ENCODE results near the gene PRKAG3.

Gene PRKAG3

DNA sequence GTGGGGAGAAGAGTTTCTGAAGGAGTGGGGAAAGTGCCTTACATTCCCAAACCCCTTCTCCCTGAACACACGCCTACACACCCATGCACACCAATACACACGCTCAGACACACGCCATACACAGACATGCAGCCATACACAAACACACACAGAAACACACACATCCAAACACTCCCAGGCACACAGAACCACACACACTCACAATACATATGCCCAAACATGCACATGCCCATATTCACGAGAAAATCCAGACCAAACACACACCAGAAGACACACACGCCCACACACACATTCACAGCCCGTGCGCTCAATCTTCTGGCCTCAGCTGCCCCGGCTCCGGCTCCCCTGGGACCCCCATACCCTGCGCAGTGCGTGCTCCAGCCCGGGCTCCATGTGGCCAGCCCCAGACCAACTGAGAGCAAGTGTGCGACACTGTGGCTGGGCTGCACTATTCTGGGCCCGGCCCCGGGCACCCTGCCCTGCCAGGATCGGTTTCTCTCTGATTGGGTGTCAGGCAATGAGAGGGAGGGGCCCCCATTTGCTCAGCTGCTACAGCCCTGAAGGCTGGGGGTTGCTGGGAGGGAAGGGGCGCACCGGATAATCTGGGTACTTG lies at the start of gene PRKAG3:
Gene PRKAG3, minus strand, starts transcription at position 426 of the 613 bp plus-strand sequence.
- Histone ChIP-seq H3K4me3 (ENCODE audit: low read depth, low read length) (no peak within 1 kb of the TSS), H3K9me3 (ENCODE audit: control insufficient read depth, insufficient read depth, low read depth, low read length) (no peaks in the 10 kb centered on the region), H3K36me3 (ENCODE audit: control insufficient read depth, insufficient read depth, low read length) (no peaks in the 10 kb centered on the region), H3K27me3 (ENCODE audit: control insufficient read depth, insufficient read depth, low read length) (peaks cover 13% of the 10 kb centered on the region; the same call in 1 of the 2 replicates), H3K9ac (ENCODE audit: low read length) (no peak within 1 kb of the TSS), H3K4me1 (ENCODE audit: control insufficient read depth, insufficient read depth, low read length) (no peaks in the 10 kb centered on the region; the same call in 1 of the 2 replicates), H3K27ac (ENCODE audit: low read depth, low read length) (no peak within 1 kb of the TSS)

DNA sequence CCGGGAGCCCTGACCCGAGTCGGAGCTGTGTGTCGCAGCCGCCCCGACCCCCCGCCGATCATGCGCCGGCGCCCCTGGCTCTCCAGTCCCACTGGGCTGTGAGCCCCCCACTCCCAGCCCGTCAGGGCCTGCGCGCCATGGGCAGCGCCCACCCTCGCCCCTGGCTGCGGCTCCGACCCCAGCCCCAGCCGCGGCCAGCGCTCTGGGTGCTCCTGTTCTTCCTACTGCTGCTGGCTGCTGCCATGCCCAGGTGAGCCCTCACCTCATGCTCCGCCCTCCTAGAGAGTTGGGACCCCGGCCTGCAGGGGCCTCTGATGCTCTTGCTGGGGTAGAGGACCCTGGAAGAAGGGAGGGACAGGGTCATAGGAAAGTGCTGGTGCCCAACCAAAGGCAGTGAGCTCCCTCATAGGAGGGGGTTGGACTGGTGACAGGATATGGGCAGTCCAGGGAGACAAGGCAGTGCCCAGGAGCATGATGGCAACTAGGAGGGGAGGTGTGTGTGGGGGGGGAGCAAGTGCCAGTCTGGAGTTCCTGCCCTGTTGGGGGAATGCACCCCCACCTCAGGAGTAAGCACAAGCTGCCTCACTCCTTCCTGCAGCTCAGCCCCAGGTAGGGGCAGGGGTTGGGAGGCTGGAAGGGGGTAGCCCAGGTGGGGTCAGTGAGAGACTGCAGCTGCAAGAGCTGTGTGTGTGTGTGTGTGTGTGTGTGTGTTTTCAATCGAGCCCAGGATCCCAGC lies 49.4 kb upstream of the PRKAG3 start:
- Histone ChIP-seq H3K27me3 (ENCODE audit: control insufficient read depth, insufficient read depth, low read length) (peaks cover 99% of the 10 kb centered on the region), H3K4me3 (ENCODE audit: low read depth, low read length) (peak overlapping the region; percentile 47), H3K9ac (ENCODE audit: low read length) (no peak overlapping the region), H3K36me3 (ENCODE audit: control insufficient read depth, insufficient read depth, low read length) (no peaks in the 10 kb centered on the region), H3K4me1 (ENCODE audit: control insufficient read depth, insufficient read depth, low read length) (peaks cover 19% of the 10 kb centered on the region), H3K27ac (ENCODE audit: low read depth, low read length) (no peak overlapping the region), H3K9me3 (ENCODE audit: control insufficient read depth, insufficient read depth, low read depth, low read length) (no peaks in the 10 kb centered on the region)

- Histone ChIP-seq H3K9ac (ENCODE audit: low read length) (no peak within 1 kb of the TSS), H3K9me3 (ENCODE audit: control insufficient read depth, insufficient read depth, low read depth, low read length) (no peaks in the 10 kb centered on the region), H3K27ac (ENCODE audit: low read depth, low read length) (no peak within 1 kb of the TSS), H3K36me3 (ENCODE audit: control insufficient read depth, insufficient read depth, low read length) (no peaks in the 10 kb centered on the region), H3K27me3 (ENCODE audit: control insufficient read depth, insufficient read depth, low read length) (peaks cover 99% of the 10 kb centered on the region), H3K4me1 (ENCODE audit: control insufficient read depth, insufficient read depth, low read length) (peaks cover 19% of the 10 kb centered on the region), H3K4me3 (ENCODE audit: low read depth, low read length) (peak within 1 kb of the TSS; percentile 47)
These were observed 48.7 kb upstream of the PRKAG3 start, which contains the start of gene WNT10A for GRCh38 chr2:218880102-218880858. WNT10A (plus strand) TSS chr2:218880852; CDS start chr2:218880996, 144 bp downstream.

- no peak overlapping the region for H3K9ac ChIP-seq (ENCODE audit: low read length)
- no peaks in the 10 kb centered on the region for H3K36me3 ChIP-seq (ENCODE audit: control insufficient read depth, insufficient read depth, low read length)
- peaks cover 19% of the 10 kb centered on the region for H3K4me1 ChIP-seq (ENCODE audit: control insufficient read depth, insufficient read depth, low read length)
- peak overlapping the region; percentile 47 for H3K4me3 ChIP-seq (ENCODE audit: low read depth, low read length)
- H3K27me3 ChIP-seq (ENCODE audit: control insufficient read depth, insufficient read depth, low read length) = peaks cover 99% of the 10 kb centered on the region
- H3K27ac ChIP-seq (ENCODE audit: low read depth, low read length) = no peak overlapping the region
- no peaks in the 10 kb centered on the region for H3K9me3 ChIP-seq (ENCODE audit: control insufficient read depth, insufficient read depth, low read depth, low read length)
These were observed 48.1 kb upstream of the PRKAG3 start for GRCh38 chr2:218879776-218880101.

DNA sequence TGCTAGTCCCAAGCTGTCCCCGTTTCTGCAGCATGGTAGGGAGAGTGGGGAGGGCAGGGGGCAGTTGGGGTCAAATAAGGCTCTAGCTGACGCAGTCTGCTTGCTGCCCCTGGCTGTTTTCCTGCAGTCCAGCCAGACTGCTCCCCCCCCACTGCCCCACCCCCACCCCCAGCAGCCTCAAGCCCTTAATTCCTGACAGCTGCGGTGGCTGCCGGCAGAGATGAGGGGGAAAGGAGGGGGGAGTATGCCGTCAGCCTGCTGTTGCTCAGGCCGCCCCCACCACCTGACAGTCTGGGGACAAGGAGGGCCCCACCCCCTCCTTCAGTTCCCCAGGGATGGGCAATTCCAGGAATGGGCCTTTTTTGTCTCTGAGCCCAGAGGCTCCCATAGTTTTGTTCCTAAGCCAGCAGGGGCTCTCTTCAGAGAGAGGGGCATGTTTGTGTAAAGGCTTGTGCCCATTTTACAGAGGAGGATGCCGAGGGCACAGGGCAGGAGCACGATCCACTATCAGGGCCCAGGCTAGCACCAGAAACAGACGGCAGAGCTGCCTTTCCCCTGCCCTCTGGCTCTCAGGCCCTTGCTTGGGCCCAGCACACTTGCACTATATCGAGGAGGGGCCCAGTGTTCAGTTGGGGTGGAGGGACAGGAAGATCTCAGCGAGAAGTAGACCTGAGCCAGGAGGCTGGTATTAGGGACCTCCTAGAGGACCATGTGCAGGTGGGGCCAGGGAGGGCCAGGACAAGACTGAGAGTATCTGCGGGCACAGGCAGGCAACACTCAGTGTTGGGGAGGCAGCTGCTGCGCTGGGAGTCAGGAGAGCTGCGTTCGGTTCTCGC lies 47.5 kb upstream of the PRKAG3 start:
- Histone ChIP-seq H3K9me3 (ENCODE audit: control insufficient read depth, insufficient read depth, low read depth, low read length) (no peaks in the 10 kb centered on the region), H3K36me3 (ENCODE audit: control insufficient read depth, insufficient read depth, low read length) (no peaks in the 10 kb centered on the region), H3K9ac (ENCODE audit: low read length) (no peak overlapping the region), H3K4me1 (ENCODE audit: control insufficient read depth, insufficient read depth, low read length) (peaks cover 19% of the 10 kb centered on the region), H3K4me3 (ENCODE audit: low read depth, low read length) (peak overlapping the region; percentile 47; the same call in 1 of the 2 replicates), H3K27me3 (ENCODE audit: control insufficient read depth, insufficient read depth, low read length) (peaks cover 99% of the 10 kb centered on the region), H3K27ac (ENCODE audit: low read depth, low read length) (no peak overlapping the region)

GRCh38 chr2:218878486-218878885 lies 46.9 kb upstream of the PRKAG3 start:
- Histone ChIP-seq H3K4me1 (ENCODE audit: control insufficient read depth, insufficient read depth, low read length) (peaks cover 22% of the 10 kb centered on the region), H3K27ac (ENCODE audit: low read depth, low read length) (no peak overlapping the region), H3K4me3 (ENCODE audit: low read depth, low read length) (no peak overlapping the region), H3K36me3 (ENCODE audit: control insufficient read depth, insufficient read depth, low read length) (no peaks in the 10 kb centered on the region), H3K9me3 (ENCODE audit: control insufficient read depth, insufficient read depth, low read depth, low read length) (no peaks in the 10 kb centered on the region), H3K27me3 (ENCODE audit: control insufficient read depth, insufficient read depth, low read length) (peaks cover 99% of the 10 kb centered on the region), H3K9ac (ENCODE audit: low read length) (no peak overlapping the region)

GRCh38 chr2:218877891-218878290 lies 46.3 kb upstream of the PRKAG3 start:
- no peaks in the 10 kb centered on the region for H3K9me3 ChIP-seq (ENCODE audit: control insufficient read depth, insufficient read depth, low read depth, low read length)
- peaks cover 25% of the 10 kb centered on the region for H3K4me1 ChIP-seq (ENCODE audit: control insufficient read depth, insufficient read depth, low read length)
- peaks cover 100% of the 10 kb centered on the region for H3K27me3 ChIP-seq (ENCODE audit: control insufficient read depth, insufficient read depth, low read length)
- H3K36me3 ChIP-seq (ENCODE audit: control insufficient read depth, insufficient read depth, low read length) = no peaks in the 10 kb centered on the region
- no peak overlapping the region for H3K4me3 ChIP-seq (ENCODE audit: low read depth, low read length)
- H3K27ac ChIP-seq (ENCODE audit: low read depth, low read length) = no peak overlapping the region
- H3K9ac ChIP-seq (ENCODE audit: low read length) = no peak overlapping the region

GRCh38 chr2:218877331-218877730 lies 45.7 kb upstream of the PRKAG3 start:
- H3K9ac ChIP-seq (ENCODE audit: low read length) = no peak overlapping the region
- H3K27me3 ChIP-seq (ENCODE audit: control insufficient read depth, insufficient read depth, low read length) = peaks cover 100% of the 10 kb centered on the region
- peaks cover 31% of the 10 kb centered on the region for H3K4me1 ChIP-seq (ENCODE audit: control insufficient read depth, insufficient read depth, low read length)
- H3K4me3 ChIP-seq (ENCODE audit: low read depth, low read length) = no peak overlapping the region
- no peak overlapping the region for H3K27ac ChIP-seq (ENCODE audit: low read depth, low read length)
- H3K9me3 ChIP-seq (ENCODE audit: control insufficient read depth, insufficient read depth, low read depth, low read length) = no peaks in the 10 kb centered on the region
- no peaks in the 10 kb centered on the region for H3K36me3 ChIP-seq (ENCODE audit: control insufficient read depth, insufficient read depth, low read length)

DNA sequence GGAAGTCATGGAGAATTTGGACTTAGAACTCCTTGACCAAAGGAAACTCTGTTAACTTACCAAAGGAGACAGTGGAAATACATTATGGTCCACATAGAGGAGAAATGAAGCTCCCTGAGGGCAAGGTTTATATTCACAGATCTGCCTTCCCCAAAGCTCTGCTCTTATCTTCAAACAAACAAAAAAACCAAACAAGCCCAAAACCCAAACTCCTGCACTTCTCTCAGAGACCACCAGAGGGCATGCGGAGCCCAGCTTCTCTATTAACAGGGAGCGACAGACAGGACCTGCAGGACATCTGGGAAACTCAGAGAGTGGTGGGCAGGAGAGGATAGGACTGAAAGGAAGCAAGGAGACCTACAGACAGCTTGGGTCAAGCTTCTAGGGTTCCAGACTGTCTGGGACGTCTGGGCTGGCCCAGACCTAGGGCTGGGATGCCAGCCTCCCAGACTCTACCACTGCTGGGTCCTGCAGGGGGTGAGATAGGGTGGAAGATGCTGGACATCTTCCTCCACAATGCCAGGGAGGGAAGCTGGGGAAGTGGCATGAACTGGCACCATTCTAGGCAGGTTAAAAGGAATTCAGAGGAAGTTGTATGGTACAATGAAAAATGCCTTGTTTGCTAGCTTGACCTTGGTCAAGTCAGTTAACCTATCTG lies 45.1 kb upstream of the PRKAG3 start:
- H3K4me3 ChIP-seq (ENCODE audit: low read depth, low read length) = no peak overlapping the region
- no peaks in the 10 kb centered on the region for H3K9me3 ChIP-seq (ENCODE audit: control insufficient read depth, insufficient read depth, low read depth, low read length)
- H3K9ac ChIP-seq (ENCODE audit: low read length) = no peak overlapping the region
- peaks cover 100% of the 10 kb centered on the region for H3K27me3 ChIP-seq (ENCODE audit: control insufficient read depth, insufficient read depth, low read length)
- peaks cover 36% of the 10 kb centered on the region for H3K4me1 ChIP-seq (ENCODE audit: control insufficient read depth, insufficient read depth, low read length)
- no peak overlapping the region for H3K27ac ChIP-seq (ENCODE audit: low read depth, low read length)
- no peaks in the 10 kb centered on the region for H3K36me3 ChIP-seq (ENCODE audit: control insufficient read depth, insufficient read depth, low read length)

GRCh38 chr2:218875692-218876246 lies 44.2 kb upstream of the PRKAG3 start:
- peaks cover 37% of the 10 kb centered on the region for H3K4me1 ChIP-seq (ENCODE audit: control insufficient read depth, insufficient read depth, low read length)
- H3K4me3 ChIP-seq (ENCODE audit: low read depth, low read length) = no peak overlapping the region
- no peaks in the 10 kb centered on the region for H3K9me3 ChIP-seq (ENCODE audit: control insufficient read depth, insufficient read depth, low read depth, low read length)
- H3K27me3 ChIP-seq (ENCODE audit: control insufficient read depth, insufficient read depth, low read length) = peaks cover 100% of the 10 kb centered on the region
- no peaks in the 10 kb centered on the region for H3K36me3 ChIP-seq (ENCODE audit: control insufficient read depth, insufficient read depth, low read length)
- H3K27ac ChIP-seq (ENCODE audit: low read depth, low read length) = no peak overlapping the region
- H3K9ac ChIP-seq (ENCODE audit: low read length) = no peak overlapping the region

All from HUES6 (cell line).